ENCODE measurements around the gene KCNQ2. TPM values are rescaled to one million over a fixed set of nuclear protein-coding genes. Genes with fewer than 3 reads are reported as not detected.

The KCNQ2 gene
- total RNA-seq, 2 donors from 2014 or later, result 1.8 to 3.0 TPM

DNA sequence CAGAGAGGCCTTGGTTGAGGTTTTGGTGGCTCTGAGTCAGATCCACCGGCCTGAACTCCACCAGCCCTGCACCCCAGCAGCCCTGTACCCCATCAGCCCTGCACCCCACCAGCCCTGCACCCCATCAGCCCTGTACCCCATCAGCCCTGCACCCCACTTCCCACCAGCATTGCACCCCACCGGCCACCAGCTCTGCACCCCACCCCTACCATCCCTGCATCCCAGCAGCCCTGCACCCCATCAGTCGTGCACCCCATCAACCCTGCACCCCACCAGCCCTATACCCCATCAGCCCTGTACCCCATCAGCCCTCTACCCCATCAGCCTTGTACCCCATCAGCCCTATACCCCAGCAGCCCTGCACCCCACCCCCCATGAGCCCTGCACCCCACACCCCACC lies 97.0 kb downstream of the KCNQ2 start:
- H3K36me3 ChIP-seq (replicated peaks in 1 of 2; ENCODE audit: insufficient read depth in 1 of 2, low read depth in 2 of 2), result no peaks in the 10 kb centered on the region
- DNase-seq, result no peak
- no peak for ATAC-seq
- TF ChIP-seq POLR2A (IDR thresholded peaks at IDR 0.05), result no peak
- TF ChIP-seq, protein P1, sequence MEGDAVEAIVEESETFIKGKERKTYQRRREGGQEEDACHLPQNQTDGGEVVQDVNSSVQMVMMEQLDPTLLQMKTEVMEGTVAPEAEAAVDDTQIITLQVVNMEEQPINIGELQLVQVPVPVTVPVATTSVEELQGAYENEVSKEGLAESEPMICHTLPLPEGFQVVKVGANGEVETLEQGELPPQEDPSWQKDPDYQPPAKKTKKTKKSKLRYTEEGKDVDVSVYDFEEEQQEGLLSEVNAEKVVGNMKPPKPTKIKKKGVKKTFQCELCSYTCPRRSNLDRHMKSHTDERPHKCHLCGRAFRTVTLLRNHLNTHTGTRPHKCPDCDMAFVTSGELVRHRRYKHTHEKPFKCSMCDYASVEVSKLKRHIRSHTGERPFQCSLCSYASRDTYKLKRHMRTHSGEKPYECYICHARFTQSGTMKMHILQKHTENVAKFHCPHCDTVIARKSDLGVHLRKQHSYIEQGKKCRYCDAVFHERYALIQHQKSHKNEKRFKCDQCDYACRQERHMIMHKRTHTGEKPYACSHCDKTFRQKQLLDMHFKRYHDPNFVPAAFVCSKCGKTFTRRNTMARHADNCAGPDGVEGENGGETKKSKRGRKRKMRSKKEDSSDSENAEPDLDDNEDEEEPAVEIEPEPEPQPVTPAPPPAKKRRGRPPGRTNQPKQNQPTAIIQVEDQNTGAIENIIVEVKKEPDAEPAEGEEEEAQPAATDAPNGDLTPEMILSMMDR (IDR thresholded peaks at IDR 0.05), result no peak
- H3K9me3 ChIP-seq, result no peaks in the 10 kb centered on the region
- 37 to 75% methylated on average over 3 of the region's 3 CpGs for WGBS, 2 donors
- no peak overlapping the region for H3K27ac ChIP-seq
- H3K4me1 ChIP-seq, result no peaks in the 10 kb centered on the region
- intact Hi-C loops (cut with DNase I), result no loop called here
- H3K27me3 ChIP-seq, result peaks cover 0 to 4% of the 10 kb centered on the region in 2 donors
- H3K4me3 ChIP-seq, result no peak overlapping the region

DNA sequence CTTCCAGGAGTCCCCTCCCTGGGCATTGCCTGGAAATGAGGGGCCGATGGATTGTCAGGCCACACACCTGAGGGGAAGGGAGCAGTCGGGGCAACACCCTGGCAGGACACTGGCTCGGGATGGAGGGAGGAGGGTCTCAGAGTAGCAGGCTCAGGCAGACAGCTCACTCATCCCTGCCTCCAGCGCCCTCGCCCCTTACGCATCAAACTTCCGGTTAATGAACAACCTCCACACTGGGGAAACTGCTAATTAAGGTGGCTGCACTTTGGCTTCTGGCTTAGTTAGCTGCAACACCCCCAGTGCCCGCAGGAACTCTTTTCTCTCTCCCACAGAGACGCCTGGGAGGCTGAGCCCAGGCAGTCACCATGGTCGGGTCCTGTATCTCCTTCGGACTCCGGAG lies 98.0 kb downstream of the KCNQ2 start:
- Histone ChIP-seq H3K27ac (no peak overlapping the region), H3K27me3 (peaks cover 0 to 4% of the 10 kb centered on the region in 2 donors), H3K36me3 (replicated peaks in 1 of 2; ENCODE audit: insufficient read depth in 1 of 2, low read depth in 2 of 2) (no peaks in the 10 kb centered on the region), H3K4me1 (no peaks in the 10 kb centered on the region), H3K9me3 (no peaks in the 10 kb centered on the region), H3K4me3 (no peak overlapping the region)
- 6 to 14% methylated on average over 3 to 12 of the region's 12 CpGs for WGBS, 2 donors
- TF ChIP-seq, protein P1 (IDR thresholded peaks at IDR 0.05), result no peak
- TF ChIP-seq POLR2A (IDR thresholded peaks at IDR 0.05), result no peak
- DNase-seq (no peak), ATAC-seq (no peak)
- intact Hi-C loops (cut with DNase I), result no loop called here

DNA sequence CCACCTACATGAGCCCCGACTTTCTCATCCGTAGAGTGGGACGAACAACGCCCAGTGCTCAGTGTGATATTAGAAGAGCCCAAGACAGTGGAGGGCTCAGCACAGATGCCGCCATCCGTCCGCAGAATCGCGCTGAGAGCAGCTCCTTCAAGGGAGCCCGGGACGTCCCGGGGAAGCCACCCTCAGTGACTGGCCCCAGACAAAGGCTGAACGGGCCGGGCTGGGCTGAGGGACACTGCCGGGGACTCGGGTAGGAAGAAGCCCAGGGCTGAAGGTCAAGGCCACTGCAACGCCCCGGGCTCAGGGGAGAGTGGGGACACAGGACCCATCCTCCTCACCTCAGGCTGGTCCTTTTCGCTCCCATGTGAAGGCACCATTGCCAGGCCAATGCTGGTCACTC lies 98.5 kb downstream of the KCNQ2 start:
- TF ChIP-seq POLR2A (IDR thresholded peaks at IDR 0.05), result no peak
- TF ChIP-seq, protein P1 (IDR thresholded peaks at IDR 0.05), result no peak
- H3K4me3 ChIP-seq, result no peak overlapping the region
- H3K4me1 ChIP-seq, result no peaks in the 10 kb centered on the region
- DNase-seq (no peak), ATAC-seq (no peak)
- H3K36me3 ChIP-seq (replicated peaks in 1 of 2; ENCODE audit: insufficient read depth in 1 of 2, low read depth in 2 of 2), result no peaks in the 10 kb centered on the region
- H3K27me3 ChIP-seq, result peaks cover 0 to 4% of the 10 kb centered on the region in 2 donors
- H3K9me3 ChIP-seq, result no peaks in the 10 kb centered on the region
- intact Hi-C loops (cut with DNase I), result no loop called here
- WGBS, 2 donors, result 58% methylated on average over 19 of the region's 19 CpGs; no CpG with 5 or more reads in 1 of the 2 donors
- no peak overlapping the region for H3K27ac ChIP-seq

DNA sequence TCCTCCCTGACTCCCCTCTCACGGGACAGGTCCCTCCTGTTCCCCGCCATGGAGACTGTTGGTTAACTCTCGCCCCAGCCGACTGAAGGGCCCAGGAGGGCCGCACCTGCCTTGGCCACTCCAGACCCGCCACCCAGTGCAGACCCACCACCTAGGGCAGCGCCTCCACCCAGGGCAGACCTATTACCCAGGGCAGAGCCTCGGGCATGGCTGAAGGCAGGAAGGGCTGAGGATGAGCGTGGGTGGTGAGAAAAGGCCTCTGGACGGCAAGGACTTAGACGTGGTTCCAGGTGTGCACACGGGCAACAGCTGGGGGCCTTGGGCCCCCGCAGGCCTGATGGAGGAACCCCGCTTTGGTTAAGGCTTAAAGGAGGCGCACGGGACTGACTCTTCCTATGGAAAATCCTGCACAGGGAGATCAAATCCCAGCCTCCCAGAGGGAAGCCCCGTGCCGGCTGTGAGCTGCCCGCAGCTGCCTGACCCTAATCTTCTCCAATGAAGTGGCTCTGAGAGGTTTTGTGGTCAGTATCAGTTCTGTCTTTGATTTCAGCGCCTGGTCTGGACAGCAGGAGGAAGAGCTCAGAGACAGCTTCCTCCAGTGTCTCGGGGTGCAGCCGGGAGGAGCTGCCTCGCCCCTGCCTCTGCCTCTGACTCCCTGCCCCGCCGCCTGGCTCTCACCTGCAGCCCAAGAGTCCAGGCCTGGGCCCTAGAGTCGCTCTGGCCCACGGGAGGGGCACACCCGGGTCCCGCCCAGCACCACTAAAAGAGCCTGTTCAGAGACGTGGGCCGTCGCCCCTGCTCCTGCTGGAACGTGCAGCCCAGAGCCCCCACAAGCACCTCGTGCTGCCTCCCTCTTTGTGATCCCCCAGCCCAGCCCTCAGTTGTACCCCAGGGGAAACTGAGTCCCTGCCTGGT lies 99.2 kb downstream of the KCNQ2 start:
- Histone ChIP-seq H3K36me3 (replicated peaks in 1 of 2; ENCODE audit: insufficient read depth in 1 of 2, low read depth in 2 of 2) (no peaks in the 10 kb centered on the region), H3K4me3 (no peak overlapping the region), H3K9me3 (no peaks in the 10 kb centered on the region), H3K4me1 (no peaks in the 10 kb centered on the region), H3K27ac (no peak overlapping the region), H3K27me3 (peaks cover 0 to 4% of the 10 kb centered on the region in 2 donors)
- ATAC-seq, result no peak
- intact Hi-C loops (cut with DNase I), result no loop called here
- WGBS, 2 donors, result 46 to 56% methylated on average over 9 to 34 of the region's 34 CpGs
- no peak for TF ChIP-seq POLR2A (IDR thresholded peaks at IDR 0.05)
- TF ChIP-seq, protein P1 (IDR thresholded peaks at IDR 0.05), result no peak
- DNase-seq, result no peak
